GM19324 (cell line): ENCODE results near the gene SLC66A1.
"Not testable (repeated sequence)": the region's sequence is repeated elsewhere in the genome, so short reads cannot be mapped to it uniquely, and the experiment has no call there.

ENCODE experiments used
- ATAC-seq: cut with Tn5 transposase; IDR thresholded peaks from one replicate; pipeline ENCODE4 v1.9.1; 2021; ENCODE audit warnings: mild to moderate bottlenecking, moderate library complexity; ENCODE audit not compliant: unreplicated experiment, low FRiP score

SLC66A1 gene

DNA sequence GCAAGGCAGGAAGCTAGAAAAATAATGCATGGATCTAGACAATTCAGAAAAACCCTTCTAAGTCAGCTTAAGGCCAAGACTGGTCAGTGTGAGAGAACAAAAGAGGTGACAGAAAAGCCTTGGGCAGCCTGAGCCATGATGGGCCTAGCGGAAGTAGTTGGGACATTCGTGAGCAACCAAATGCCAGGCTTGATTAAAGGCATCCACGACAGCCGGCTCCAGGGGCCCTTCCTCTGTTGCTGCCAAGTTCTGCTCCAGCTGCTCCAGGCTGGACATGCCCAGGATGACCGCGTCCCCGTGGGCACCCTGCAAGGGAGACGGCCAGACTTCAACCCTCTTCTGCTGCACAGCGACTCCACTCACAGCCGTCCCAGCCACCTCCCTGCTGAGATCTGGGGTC is 8.0 kb upstream of the SLC66A1 start:
- not testable (repeated sequence) for ATAC-seq

DNA sequence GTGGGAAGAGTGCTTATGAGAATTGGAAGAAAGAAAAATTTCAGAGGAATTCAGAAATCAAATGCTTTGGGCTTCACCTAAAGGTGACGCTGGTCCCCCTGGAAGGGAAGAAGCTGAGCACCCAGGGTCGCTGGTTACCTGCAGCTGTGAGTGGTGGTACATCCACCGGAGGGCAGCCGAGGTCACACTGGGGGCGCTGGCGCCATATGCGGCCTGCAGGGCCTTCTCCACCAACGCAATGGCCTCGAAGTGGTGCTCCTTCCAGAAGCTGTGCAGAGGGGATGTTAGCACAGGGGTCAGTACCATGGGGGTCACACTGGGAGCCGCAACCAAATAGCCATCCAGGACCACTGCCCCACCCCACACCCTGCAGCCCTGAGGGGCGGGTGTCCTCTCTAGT is 6.2 kb upstream of the SLC66A1 start:
- ATAC-seq, result no peak

DNA sequence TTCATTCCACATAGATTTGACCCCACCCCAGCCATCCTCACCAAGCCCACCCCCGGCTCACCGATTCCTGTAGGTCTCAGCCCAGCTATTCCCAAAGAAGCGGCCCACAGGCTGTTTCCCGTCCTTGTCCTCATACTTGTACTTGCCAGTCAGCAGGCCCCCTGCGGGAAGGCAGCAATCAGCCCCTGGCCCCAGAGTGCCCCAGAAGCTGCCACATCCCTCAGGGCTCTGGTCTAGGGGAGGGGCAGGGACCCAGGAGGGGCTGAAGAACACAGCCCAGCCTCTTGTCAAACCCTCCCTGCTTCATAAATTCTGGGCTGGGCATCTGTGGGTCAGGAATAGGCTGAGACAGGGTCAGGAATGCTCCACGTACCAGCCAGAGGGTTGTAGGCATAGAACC is 5.2 kb upstream of the SLC66A1 start:
- no peak for ATAC-seq

DNA sequence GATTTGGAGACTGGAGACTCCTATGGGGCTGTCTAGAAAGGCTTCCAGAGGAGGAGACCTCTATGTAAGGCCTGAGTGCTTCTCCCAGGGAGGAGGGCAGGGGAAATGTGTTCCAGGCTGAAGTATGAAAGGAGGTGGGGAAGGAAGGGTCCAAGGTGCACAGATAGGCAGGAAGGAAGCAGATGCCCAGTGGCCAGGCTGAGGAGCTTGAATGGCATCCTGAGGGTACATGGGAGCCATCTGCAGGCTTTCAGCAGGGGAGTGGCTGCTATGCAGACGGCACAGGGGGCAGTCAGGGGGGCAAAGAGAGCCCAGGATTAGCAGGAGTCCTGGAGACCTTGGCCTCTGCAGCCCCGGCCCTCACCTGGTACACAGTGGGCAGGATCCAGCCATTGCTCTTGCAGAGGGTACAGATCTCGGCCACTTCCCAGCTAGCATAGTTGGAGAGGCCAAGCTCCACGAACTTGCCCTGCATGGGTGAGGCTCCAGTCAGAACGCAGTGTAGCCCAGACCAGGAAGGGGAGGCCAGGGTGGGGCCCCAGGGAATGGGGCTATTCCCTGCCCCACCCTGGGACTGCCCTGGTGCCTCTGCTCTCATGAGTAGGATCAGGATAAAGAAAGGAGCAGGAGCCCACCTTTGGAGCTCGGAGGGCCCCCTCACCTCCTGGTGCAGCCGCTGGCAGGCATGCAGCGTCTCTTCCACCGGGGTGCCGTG is 4.2 kb upstream of the SLC66A1 start:
- ATAC-seq, result no peak

DNA sequence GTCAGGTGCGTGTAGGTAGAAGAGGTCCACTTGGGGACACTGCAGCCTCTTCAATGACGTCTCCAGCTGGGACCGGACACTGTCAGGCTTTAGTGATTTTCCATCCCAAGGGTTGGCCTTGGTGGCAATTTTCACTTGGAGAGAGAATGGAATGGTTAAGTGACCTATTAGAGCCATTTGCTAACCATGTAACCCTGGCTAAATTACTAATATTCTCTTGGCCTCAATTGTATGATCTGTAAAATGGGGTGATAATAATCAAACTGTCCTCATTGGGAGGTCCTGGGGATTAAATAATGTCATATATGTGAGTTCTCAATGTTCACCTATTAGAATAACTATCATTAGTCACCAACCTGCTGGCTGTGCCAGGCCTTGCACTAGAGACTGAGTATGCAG is 3.6 kb upstream of the SLC66A1 start:
- no peak for ATAC-seq

DNA sequence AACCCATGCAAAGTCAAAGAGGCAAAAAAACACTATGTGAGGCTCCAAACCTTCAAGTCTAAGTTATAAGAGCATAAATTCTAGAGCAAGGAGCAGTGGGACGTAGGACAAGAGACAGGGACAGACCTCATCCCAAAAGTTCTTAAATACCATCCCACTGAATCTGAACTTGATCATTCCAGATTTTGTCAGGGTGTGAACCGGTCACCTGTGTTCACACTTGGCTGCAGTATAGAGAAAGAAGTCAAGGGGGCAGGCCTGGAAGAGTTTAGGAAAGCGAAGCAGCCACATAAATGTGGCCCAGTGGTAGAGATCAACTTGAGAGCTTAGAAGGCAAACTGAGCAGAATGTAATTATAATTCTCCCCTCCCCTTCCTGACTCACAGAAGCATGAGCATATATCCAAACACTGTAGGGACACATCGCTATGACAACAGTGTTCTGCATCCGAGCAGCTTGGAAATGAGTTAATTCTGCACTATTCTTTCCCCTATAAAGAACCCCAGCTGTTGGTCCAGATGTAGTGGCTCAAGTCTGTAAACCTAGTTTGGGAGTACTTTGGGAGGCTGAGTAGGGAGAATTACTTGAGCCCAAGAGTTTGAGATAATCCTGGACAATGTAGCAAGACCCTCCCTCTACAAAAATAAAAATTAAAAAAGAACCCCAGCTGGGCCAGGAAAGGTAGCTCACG is 2.9 kb upstream of the SLC66A1 start:
- ATAC-seq, result no peak

DNA sequence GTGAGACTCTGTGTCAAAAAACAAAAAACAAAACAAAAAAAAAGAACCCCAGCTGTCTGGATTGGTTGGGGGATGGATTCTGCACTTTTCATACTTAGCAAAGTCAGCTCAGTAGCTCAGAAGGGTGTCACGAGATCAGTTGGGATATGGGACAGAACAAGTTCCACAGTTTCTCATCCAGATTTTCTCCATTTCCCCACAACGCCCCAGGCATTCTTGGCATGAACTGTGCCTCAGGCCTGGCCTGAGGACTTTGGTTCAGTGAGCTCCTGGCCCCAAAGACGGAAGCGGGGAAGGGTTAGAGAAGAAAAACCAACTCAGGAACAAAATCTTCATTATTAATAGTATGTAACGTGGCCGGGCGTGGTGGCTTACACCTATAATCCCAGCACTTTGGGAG is 2.1 kb upstream of the SLC66A1 start:
- no peak for ATAC-seq

DNA sequence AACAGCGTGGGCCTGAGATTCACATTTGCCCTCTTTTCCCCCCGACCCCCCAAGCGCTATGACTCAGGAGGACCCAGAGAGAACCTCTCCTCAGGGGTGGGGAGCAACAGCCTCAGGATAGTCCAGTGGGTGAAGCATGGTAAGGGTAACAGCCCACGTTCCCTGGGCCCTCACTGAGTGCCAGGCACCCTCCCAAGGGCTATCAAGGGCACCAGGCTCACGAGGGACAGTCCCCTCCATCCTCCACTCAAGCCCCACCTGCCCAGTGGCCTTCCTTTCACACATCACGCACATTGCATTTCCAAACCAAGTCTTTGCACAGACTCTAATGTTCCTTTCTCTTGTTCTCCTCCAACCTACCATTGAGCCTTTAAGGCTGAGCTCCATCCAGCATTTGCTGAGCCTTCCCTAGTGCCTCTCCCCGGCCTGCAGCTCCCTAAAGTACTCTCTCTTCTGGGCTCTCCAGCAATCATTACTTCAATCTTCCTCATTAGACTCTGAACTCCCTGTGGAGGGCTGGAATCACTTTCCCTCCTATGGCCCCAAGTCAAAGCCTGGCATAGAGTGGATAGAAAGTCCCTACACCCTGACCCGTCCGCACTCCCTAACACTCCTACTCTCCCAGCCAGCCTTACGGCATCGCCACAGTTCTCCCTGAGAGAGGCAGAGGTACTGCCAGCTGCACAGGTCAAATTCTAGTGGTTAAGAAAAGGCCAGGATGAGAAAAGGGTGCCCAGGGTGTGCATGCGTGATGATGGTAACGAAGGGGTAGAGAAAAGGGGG is 1.2 kb upstream of the SLC66A1 start:
- ATAC-seq, result no peak

DNA sequence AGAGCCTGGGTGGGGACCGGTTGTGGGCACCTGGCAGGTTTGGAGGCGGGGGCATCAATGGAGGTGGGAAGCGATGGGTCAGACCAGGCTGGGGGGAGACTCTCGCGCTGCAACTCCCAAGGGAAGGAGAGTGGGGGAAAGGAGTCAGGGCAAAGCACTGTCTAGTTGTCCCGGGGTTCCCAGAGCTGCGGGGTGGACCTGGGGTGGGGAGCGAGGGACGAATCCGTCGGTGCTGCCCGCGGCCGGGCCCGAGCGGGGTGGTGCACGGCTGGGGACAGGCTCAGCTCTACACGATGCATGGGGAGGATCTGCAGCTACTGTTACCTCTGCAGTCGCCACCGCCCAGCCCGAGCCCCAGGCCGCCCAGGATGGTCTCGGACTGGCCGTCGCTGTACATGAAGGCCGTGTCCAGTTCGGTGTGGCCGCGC is 609 bp upstream of the SLC66A1 start:
- ATAC-seq, result no peak

DNA sequence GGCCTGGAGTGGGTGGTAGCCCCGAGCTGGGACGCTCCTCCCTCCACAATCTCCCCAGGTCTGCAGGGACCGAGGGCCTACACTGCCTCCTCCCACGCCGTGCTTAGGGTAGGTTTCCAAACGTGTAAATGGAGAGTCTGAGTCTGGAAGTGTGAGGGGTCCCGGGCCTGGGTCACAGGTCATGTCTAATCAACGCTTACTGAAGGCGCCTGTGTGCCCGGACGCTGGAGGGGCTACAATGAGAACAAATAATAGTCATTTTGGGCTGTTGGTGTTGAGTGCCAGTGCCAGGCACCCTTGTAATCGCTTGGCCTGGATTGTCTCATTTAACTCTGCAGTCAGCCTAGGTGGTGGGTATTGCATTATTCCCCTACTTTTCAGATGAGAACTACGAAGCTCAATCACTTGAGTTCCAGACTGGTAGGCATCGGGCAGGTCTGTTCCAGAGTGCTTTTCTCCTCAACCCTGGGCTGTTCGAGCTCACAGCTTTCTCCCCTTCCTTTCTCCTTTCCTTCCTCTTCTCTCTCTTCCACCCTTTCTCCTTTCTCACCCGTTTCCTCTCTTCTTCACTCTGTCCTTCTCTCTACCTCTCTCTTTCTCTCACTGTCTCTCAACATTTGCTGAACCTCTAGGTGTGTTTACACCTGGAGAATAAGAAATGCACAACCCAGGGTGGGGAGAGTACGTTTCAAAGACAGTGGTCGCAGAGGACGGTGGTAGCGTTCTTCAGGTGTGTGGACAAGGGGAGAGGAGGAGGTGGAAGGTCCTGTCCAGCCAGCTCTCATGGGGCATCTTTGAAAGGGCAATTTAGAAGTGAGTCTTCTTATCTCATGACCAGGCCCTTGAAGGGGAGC is 883 bp downstream of the SLC66A1 start:
- ATAC-seq, result peak; percentile 4

DNA sequence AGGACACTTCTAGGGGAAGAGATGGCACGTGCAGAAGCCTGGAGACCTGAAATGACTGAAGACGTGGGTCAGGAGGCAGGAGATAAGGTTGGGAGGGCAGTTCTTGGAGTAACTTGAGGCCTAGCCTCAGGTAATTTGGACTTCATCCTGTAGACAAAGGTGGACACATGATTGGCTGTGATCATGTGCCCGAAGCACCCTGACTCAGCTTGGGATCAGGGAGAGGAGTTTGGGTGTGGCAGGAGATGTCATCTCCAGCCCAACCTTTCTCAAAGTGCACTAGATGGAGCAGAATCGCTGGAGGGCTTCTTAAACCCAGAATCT is 1.5 kb downstream of the SLC66A1 start:
- ATAC-seq, result no peak

DNA sequence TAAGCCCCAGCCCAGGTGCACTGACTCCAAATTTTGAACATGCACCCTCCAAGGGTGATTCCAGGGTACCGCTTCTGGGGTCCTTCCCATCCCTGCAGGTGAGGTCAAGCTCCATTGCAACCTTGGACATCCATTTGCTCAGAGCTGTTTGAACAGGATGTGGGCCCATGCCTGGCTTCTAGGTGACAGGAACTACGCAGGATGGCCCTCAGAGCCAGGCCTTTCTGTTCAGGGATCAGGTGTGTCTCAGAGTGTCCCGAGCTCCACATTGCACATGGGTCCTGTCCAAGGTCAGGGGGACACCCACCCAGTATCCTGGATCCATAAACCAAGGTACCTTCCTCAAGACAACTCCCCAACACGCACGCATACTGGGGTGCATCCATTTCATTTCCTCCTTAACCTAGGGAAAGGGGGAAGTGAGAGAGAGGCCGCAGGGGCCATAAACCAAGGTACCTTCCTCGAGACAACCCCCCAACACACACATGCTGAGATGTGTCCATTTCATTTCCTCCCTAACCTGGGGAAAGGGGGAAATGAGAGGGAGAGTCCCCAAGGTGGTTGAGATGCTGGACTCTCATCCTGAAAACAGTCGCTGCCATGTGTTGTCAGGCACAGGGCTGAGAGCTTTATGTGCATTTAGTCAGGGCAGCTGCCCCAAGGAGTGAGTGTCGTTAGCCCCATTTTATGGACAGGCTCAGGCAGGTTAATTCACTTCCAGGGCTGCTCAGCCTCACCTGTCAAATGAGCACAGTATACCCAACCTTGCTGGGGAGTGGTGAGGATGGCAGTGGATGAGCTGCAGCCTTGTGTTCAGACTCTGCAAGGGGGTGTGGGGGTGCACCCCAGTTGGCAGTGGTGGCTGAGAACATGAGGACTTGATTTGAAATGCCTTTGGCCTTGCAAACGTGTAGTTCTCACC is 2.1 kb downstream of the SLC66A1 start:
- no peak for ATAC-seq

DNA sequence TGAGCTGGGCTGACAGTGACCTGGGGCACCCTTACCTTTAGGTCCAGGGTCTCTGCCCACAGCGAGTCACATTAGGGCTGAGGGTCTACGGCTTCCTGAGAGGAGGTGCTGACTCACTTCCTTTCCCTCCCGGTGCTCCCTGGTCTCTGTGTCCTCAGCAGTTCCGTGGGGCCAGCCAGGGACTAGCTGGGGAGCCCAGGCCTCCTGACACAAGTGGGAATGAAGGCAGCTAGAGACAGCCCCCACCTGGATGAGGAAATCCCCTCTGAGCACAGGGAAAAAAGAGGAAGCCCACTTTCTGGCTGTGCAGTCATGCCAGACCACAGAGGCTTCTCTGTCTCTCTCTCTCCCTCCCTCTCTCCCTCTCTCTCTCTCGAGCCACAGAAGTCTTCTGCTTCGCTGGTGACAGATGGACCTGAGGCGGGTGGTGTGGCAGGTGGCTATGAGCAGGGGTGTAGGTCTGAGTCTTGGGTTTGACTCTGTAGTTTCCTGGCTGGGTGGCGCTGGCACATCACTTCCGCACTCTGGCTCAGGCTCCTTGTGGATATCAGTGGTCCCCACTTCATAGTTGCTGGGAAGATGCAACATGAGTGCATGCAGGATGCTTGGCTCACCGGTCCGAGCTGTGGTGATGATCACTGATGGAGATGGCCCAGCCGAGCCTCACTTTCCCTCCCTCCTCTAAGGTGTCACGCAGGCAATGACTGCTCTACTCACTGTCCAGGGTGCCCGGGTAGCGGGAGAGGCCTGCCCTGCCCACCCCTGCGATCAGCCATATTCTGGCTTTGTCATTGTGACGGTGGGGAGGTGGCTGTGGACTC is 3.5 kb downstream of the SLC66A1 start:
- ATAC-seq, result no peak

DNA sequence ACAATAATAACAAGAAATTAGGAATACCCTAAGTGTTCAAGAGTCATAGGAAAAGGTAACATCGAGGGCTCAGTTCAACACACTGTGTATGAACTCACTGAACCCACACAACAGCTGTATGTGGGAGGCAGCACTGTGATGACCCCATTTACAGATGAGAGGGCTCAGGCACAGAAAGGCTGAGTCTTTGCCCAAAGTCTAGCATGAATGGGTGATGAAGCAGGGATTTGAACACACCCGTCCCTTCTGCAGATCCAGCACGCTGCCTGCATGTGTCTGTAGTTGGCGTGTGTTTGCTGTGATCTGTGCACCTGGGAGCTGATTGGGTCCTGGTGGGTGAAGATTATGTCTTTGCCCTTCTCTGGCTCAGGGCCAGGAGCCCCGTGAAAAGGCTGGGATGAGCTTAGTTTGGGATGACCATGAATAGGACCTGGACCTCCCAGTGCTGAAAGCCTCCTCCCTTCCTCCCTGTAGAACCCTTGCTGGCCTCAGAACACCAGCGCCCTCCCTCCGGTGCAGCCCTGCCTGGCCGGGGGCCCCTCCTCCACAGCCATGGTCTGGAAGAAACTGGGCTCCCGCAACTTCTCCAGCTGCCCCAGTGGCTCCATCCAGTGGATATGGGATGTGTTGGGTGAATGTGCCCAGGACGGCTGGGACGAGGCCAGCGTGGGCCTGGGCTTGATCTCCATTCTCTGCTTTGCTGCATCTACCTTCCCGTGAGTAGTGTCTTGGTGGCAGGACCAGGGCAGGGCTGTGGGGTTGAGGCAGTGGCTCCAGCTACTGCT is 5.2 kb downstream of the SLC66A1 start:
- no peak for ATAC-seq

DNA sequence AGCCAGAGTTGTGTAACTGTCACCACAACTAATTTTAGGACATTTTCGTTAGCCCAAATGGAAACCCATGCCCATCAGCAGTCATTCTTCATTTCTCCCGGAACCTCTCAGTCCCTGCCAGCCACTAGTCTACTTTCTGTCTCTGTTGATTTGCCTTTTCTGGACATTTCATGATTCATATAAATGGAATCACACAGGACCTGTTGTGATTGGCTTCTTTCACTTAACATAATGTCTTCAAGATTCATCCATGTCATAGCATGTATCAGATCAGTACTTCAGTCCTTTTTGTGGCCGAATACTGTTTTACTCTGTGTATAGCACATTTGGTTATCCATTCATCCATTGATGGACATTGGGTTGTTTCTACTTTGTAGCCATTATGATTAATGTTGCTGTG is 7.1 kb downstream of the SLC66A1 start:
- no peak for ATAC-seq

DNA sequence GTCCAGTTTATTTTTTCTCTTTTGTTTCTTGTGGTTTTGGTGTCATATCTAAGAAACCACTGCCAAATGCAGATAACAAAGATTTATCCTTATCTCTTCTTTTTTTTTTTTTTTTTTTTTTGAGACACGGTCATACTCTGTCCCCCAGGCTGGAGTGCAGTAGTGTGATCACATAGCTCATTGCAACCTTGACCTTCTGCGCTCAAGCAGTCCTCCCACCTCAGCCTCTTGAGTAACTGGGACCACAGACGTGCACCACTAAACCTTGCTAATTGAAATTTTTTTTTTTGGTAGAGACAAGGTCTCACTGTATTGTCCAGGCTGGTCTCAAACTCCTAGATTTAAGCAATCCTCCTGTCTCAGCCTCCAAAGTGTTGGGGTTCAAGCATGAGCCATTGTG is 8.9 kb downstream of the SLC66A1 start:
- ATAC-seq, result no peak

DNA sequence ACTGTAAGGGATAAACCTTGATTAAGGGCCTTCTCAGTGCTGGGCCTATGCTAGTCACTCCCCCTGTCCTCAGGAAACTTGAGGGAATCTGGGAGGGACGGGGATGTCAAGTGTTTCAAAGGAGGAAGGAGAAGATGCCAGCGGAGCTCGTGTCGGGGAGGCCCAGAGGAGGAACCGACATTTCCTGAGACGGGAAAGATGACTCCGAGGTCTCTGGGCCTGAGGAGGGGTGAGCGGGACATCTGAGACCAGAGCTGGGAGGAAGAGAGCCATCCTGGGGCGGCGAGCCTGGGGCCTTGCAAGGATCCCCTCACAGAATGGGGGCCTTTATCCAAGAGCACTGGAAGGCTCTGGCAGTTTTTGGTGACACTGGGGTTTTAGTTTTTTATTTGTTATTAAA is 10.4 kb downstream of the SLC66A1 start:
- no peak for ATAC-seq

DNA sequence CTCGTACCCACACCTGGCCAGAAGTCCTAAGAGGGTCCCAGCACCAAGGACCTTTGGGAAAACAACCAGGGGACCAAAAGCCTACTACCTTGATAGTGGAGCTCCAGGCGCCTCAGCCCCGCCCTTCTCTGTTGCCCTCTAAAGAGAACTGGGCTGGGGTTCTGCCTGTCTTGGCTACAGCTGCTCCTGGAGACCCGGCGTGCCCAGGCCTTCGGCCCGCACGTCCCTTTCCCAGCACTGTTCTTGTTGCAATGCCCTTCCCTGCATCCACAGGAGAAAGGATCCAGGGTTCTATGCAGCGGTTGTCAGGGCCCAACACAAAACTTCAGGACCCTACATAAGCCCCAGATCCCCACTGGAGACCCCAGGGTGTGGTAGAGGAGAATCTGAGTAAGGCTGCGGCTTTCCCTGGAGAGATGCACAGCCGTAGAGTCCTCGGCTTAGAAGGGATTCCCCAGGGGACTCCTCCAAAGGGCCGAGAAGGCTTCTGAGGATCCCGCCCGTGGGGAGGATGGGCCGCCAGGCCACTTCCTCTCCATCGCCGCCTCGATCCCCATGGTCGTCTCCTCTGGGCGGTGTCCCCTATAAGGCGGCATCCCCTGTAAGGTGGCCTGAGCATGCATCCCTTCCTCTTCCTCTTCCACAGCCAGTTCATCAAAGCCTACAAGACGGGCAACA is 12.0 kb downstream of the SLC66A1 start:
- no peak for ATAC-seq
